ENCODE measurements around the gene CDK19. TPM values are rescaled to one million over a fixed set of nuclear protein-coding genes. Genes with fewer than 3 reads are reported as not detected.

The CDK19 gene
- total RNA-seq, 1 donor from 2014 or later = 10.8 TPM

Other genes with a start within 250 kb of the CDK19 start
- gene AMD1, start 59.3 kb upstream of the CDK19 start, total RNA-seq = 86.2 and 97.2 TPM in 2 replicates
- 97.2 and 114 TPM in 2 replicates for gene GTF3C6, start 143.2 kb upstream of the CDK19 start, total RNA-seq
- gene RPF2, start 166.6 kb upstream of the CDK19 start, total RNA-seq = 50.1 and 66.8 TPM in 2 replicates

Measured in myocyte (in vitro differentiated cells).